ENCODE data around the gene FADS6.

- no peak for TF ChIP-seq CTCF (optimal IDR thresholded peaks at IDR 0.05 in 1 of 3, IDR thresholded peaks at IDR 0.05 in 1 of 3, conservative IDR thresholded peaks at IDR 0.05 in 1 of 3; ENCODE audit: extremely low read depth in 1 of 3, insufficient read depth in 2 of 3, low read length in 3 of 3)
- no peak for TF ChIP-seq EZH2 (IDR thresholded peaks at IDR 0.05; ENCODE audit: low read length)
These were observed 41.6 kb upstream of the FADS6 start for GRCh38 chr17:74935048-74935447.

Measured in keratinocyte (primary cell).